ENCODE results near the gene SLC8A3. TPM values are rescaled to one million over a fixed set of nuclear protein-coding genes. Genes with fewer than 3 reads are reported as not detected.

The SLC8A3 gene
- total RNA-seq, 1 experiment from 2014 or later: not detected

Other genes with a start within 250 kb of the SLC8A3 start
- gene COX16, start 170.7 kb upstream of the SLC8A3 start, total RNA-seq (2021; ENCODE audit: unreplicated experiment): 52.4 TPM
- 19.0 TPM for gene SYNJ2BP, start 228.1 kb upstream of the SLC8A3 start, total RNA-seq (2021; ENCODE audit: unreplicated experiment)